D721Med (cell line): Measurements from ENCODE around the gene RDX.

Experiments used
- DNase-seq: peaks from one replicate; pipeline ENCODE4 v3.0.0; 2011; ENCODE audit warnings: low spot score; ENCODE audit not compliant: insufficient read length
- FAIRE-seq: peaks from 2 replicates; lab custom pipeline; 2011; peaks lifted over from hg19 to GRCh38; lab: Jason Lieb, UNC
- TF ChIP-seq, protein P1 (sequence below): IDR thresholded peaks from 2 replicates; pipeline ENCODE4 v1.5.1; 2012; ENCODE audit warnings: mild to moderate bottlenecking, control low read depth; ENCODE audit not compliant: insufficient read depth; ENCODE audit errors: missing control alignments

RDX gene

DNA sequence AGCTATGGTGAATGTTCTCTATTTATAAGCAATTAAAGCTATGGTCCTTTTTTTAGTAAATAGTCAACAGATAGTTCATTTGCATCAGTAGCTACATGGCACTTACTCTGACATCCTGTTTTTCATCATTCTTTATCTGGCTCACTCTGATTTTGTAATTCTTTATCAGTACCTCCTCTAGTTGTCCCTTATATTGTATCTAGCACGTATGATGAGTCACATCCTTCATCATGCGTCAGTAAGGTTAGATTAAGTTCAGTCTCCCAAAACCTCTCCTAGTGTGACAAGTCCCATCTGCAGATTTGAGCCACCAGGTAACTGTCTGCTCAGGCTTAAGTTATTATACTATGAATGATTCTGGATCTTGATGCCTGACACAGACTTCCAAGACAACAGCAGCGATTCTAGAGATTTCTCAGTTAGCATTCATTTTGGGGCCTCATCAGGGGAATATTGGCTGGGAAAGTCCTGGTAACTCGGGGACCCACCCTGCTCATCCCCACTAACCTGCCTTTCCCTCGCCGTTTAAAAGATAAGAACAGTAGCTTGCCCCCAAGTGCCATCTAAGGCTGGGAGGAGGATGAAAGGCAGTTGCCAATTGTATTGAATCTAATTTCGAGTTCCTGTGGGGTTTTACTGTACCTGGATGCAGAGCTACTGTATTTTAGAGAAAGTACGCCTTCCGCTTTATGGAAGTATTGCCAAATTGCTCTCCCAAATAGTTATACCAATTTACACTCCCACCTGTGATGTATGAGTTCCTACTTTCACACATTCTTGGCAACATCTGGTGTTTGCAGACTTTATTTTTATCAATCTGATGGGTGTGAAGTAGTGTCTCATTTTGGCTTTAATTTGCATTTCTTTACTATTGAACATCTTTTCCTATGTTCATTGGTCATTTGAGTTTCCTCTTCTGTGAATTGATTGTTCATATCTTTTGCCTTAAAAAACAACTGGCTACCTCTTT lies 147.4 kb downstream of the RDX start:
- DNase-seq (no peak), FAIRE-seq (no peak)
- TF ChIP-seq, protein P1, sequence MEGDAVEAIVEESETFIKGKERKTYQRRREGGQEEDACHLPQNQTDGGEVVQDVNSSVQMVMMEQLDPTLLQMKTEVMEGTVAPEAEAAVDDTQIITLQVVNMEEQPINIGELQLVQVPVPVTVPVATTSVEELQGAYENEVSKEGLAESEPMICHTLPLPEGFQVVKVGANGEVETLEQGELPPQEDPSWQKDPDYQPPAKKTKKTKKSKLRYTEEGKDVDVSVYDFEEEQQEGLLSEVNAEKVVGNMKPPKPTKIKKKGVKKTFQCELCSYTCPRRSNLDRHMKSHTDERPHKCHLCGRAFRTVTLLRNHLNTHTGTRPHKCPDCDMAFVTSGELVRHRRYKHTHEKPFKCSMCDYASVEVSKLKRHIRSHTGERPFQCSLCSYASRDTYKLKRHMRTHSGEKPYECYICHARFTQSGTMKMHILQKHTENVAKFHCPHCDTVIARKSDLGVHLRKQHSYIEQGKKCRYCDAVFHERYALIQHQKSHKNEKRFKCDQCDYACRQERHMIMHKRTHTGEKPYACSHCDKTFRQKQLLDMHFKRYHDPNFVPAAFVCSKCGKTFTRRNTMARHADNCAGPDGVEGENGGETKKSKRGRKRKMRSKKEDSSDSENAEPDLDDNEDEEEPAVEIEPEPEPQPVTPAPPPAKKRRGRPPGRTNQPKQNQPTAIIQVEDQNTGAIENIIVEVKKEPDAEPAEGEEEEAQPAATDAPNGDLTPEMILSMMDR: no peak

DNA sequence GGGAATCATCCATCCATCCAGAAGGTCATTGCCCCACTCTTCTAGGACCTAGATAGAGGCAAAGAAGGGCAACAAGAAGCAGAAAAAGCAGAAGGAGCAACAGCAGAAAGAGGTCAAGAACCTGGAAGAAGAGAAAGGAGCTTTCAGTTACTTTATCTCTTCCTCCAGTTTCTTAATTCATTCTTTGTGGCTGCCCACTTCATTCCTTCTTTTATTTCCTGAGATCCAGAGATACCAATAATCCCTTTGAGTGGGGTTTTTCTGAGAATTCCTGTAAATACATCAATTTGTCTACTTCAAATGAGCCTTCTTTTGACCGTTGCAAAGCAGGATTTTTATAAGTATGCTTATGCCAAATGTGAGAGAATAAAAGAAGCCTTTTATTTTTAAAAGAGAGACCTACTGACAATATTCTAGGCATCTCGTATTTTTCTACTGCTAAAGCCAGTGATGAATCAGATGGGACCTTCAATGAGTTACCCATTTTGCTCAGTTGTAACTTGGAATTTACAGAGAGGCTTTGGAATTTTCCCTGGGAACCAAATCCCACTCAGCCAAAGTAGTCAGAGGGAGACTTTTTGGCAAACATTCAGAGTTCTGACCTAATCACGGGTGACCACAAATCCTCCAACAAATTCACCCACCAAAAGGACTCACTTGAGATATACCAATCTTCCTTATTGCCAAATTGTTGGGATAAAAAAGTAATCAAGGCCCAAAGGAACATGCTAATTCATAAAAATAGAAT lies 148.3 kb downstream of the RDX start:
- TF ChIP-seq, protein P1: no peak
- no peak for FAIRE-seq
- no peak for DNase-seq

DNA sequence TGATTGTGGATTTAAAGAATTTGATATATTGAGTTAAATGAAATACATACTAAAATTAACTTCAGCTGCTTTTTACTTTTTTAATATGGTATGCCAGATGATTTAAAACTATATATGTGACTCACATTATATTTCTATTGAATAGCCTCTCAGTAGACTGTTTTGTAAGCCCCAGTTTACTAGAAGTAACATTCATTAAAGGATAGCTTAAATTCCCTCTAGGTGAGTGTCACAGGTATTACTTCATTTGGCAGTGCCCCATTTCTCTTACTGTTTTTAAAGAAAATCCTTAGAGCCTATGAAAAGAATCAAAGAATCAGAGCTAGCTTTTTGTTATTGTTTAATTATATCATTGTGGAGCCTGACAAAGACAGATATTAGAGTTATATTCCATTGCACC lies 154.6 kb downstream of the RDX start:
- FAIRE-seq (no peak), DNase-seq (no peak)
- TF ChIP-seq, protein P1: no peak

DNA sequence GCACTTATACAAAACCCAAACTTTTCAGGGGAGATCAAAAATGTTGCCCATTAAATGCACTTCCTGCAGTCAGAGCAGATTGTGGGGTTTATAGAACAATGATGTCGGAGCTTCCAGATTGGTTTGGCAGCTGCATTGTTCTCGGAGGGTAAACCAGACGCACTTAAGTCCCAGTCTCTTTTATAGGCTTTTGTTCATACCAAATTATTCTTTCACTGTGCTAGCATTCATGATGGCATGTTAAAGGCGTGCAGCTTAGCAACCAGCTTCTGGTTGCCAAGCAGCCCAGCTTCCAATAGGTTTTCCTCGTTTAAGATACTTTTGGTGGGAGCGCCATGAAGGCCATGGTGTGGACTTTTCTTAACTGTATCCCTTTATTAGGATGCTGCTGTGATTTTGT lies 162.3 kb downstream of the RDX start:
- DNase-seq (no peak), FAIRE-seq (no peak)
- TF ChIP-seq, protein P1: no peak

DNA sequence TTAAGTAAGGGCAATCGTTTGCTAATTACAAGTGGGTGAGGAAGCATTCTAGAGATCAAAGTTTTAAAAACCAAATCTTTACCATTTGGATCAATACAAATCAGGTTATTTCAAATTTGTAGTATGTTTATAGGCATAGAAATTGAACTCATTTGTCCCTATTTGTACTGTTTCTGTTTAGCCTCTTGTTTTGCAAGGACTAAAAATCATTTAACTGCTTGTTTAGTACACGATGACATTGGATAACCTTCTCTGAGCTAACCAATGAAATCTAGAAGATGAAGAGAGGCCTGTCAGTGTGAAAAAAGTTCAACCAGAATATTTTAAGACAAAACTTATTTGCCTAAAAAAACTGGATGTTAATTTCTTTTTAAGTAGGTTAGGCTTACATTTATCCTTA lies 163.3 kb downstream of the RDX start:
- no peak for DNase-seq
- TF ChIP-seq, protein P1: no peak
- no peak for FAIRE-seq

DNA sequence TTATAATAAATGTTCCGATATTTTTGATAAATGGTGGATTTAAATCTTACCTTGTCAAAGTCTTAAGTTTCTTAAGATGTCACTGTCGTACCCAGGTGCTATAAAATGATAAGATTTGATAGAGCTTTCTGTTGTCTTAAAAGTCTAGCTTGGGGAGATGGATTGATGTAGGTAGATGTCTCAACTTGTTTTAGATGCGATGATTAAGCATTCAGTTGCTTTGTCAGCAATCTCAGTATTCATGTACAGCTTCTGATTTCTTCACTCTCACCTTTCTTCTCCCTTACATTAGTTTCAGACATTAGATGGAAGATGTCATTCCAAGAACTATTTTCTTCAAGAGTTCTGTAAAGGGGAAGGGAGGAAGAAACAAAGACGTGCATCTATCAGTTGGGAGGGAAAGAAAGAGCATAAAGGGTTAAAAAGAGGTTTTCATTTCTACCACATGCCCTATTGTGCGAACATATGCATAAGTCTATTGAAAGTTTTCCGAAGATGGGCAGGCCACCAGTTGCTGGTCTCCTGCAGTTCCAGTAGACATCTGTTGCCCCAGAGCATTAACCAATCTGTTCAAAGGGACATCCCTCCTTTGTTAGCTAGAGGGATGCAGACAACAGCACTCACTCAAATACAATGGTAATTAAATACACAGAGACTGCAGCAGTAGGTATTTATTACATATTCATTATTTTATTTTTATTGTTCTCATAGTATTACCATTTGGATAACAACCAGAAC lies 164.9 kb downstream of the RDX start:
- FAIRE-seq (no peak), DNase-seq (no peak)
- TF ChIP-seq, protein P1: no peak
